ENCODE data around the gene SLC12A1. TPM values are rescaled to one million over a fixed set of nuclear protein-coding genes. Genes with fewer than 3 reads are reported as not detected.
A peak's percentile ranks its signal among the peaks of the same experiment; 100 is the strongest.

Gene SLC12A1
- polyA plus RNA-seq, 6 donors from 2014 or later, result not detected

DNA sequence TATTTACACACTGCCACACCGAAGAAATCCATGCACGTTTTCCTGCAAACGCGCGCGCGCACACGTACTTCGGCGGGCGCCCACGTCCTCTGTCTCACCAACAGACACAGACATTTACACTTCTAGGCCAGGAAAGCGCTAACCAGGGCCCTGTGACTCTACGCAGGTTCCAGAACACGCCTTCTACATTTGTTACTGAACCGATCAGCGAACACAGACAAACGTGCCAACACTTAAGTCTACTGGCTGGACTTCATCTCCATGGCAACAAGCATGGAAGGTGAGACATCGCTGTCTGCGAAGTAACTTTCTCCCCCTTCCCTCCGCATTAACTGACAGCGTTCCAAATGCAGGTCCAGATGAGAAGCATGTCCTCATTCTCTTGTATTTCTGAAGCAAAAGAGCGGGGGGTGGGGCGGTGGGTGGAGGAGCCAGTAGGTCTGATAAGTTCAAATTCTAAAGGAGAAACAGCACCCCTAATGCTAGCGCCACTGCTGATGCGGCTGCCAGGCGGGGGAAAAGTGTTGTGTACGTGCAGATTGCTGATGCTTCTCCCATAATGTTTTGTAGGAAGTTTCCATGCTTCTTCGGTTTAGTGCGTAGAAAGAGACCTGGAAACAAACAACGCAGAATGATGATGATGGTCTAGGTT, 14.4 kb upstream of the SLC12A1 start, which contains the start of gene CTXN2:
CTXN2 (plus strand) TSS at position 92 of the 652 bp plus-strand sequence. CDS start 9,636 bp downstream, outside the sequence.
- Mint-ChIP-seq H3K27me3 (peaks cover 27 to 45% (median 33%) of the 10 kb centered on the region in 3 donors), H3K9me3 (peaks cover 0 to 6% (median 3%) of the 10 kb centered on the region in 7 donors), H3K4me3 (peak within 1 kb of the TSS in 2 of 8 donors; percentile 37 to 47), H3K4me1 (peaks cover 0 to 12% (median 7%) of the 10 kb centered on the region in 3 donors), H3K27ac (peak within 1 kb of the TSS in 1 of 6 donors; percentile 81), H3K36me3 (no peaks in the 10 kb centered on the region)
- no peak for DNase-seq
- no peak for ATAC-seq (ENCODE audit: low read depth in 2 of 2)

DNA sequence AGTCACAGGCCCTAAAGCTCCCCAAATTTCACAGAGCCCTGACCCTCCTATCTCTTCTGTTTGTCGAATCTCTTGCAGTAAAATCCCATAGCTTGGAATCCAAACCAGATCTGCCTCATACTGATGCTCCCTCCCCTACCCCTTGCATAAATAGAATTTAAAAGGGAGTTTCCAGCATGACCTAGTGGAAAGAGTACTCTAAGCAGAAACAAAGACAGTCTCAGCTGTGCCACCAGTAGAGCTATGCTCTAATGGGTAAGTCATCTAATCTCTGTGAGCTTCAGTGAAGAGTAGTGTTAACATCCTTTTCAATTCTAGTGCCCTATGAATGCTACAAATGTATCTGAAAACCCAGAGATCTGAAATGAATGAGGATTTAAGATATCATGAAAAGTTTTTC, 4.0 kb upstream of the SLC12A1 start:
- Mint-ChIP-seq H3K27ac (no peak overlapping the region), H3K36me3 (no peaks in the 10 kb centered on the region), H3K4me1 (no peaks in the 10 kb centered on the region), H3K9me3 (no peaks in the 10 kb centered on the region), H3K4me3 (no peak overlapping the region), H3K27me3 (peaks cover 14 to 30% (median 24%) of the 10 kb centered on the region in 3 donors)
- DNase-seq (no peak), ATAC-seq (ENCODE audit: low read depth in 2 of 2) (no peak)

DNA sequence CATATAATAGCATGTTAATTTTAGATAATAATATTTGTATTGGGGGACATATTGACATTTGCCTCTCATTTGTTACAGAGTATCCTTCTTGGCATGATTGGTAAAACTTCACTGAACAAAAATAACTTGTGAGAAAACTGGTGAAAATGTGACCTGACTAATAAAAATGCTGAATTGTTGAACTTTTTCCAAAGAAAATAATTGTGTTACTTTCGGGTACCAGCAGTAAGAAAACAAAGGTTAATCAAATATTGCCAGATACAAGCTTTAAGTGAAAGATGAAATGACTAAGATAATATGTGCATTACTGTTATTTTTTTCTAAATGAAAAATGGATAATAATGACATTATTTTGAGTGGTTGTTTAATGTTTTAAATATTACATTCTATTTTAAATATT, 15.2 kb downstream of the SLC12A1 start:
- Mint-ChIP-seq H3K27ac (no peak overlapping the region), H3K36me3 (no peaks in the 10 kb centered on the region), H3K4me3 (no peak overlapping the region), H3K27me3 (no peaks in the 10 kb centered on the region), H3K4me1 (no peaks in the 10 kb centered on the region), H3K9me3 (peaks cover 0 to 3% (median 0%) of the 10 kb centered on the region in 7 donors)
- DNase-seq, result no peak
- ATAC-seq (ENCODE audit: low read depth in 2 of 2), result no peak

DNA sequence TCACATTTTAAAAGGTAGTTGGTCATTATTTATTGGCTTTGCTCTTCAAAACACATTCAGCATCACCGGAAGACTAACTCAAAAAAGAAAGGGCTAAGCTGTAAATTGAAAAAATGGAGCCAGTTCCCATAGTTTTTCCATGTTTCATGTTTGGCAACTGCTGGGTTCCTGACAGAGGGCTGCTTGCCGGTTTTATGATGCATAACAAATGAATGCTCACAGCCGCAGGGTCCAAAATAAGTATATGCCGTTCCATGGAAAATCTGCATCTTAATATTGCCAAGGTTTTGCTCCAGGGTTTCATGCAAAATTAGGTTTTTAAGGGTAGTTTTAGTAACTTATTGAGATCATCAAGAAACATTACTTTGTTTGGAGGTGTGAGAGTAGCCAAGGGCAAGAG, 15.8 kb downstream of the SLC12A1 start:
- no peak for DNase-seq
- no peak for ATAC-seq (ENCODE audit: low read depth in 2 of 2)
- Mint-ChIP-seq H3K4me1 (no peaks in the 10 kb centered on the region), H3K9me3 (peaks cover 0 to 3% (median 0%) of the 10 kb centered on the region in 7 donors), H3K36me3 (no peaks in the 10 kb centered on the region), H3K4me3 (no peak overlapping the region), H3K27me3 (no peaks in the 10 kb centered on the region), H3K27ac (no peak overlapping the region)

DNA sequence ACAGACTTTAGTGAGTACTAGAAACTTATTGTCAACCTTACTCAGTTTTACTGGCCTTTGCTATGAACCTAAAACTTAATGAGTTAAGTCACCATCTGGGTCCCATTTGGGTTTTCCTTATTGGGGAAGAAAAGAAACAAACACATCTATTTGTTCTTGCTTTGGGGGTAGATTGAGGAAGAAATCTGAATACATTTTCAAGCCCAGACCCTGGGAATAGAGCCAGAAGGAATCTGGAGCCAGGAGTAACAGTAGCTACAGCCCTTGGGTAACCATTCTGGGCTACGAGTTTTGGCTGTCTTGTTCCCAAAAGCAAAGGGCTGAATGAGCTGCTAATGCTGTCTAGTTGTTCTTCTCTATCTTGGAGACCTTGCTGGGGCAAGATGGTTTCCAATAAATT, 16.5 kb downstream of the SLC12A1 start:
- H3K4me1 Mint-ChIP-seq, result no peaks in the 10 kb centered on the region
- H3K9me3 Mint-ChIP-seq, result peaks cover 0 to 3% (median 0%) of the 10 kb centered on the region in 7 donors
- no peaks in the 10 kb centered on the region for H3K27me3 Mint-ChIP-seq
- H3K4me3 Mint-ChIP-seq, result no peak overlapping the region
- no peak overlapping the region for H3K27ac Mint-ChIP-seq
- no peaks in the 10 kb centered on the region for H3K36me3 Mint-ChIP-seq
- DNase-seq (no peak), ATAC-seq (ENCODE audit: low read depth in 2 of 2) (no peak)

DNA sequence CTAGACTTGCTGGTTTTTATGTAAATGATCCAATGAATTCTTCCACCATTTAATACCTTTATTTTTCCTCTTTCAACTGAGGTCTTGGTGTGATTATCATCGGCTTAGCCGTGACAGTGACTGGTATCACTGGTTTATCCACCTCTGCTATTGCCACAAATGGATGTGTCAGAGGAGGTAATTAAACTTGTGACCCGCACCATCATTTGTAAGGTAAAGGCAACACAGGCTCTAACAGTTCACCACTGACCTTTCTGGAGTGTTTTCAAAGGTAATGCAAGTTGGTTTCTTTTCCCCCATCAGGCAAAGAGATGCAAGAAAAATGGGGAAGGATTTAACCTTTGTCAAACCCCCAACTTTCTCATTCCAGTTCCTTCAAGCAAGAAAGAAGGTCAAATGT, 19.7 kb downstream of the SLC12A1 start:
- Mint-ChIP-seq H3K9me3 (no peaks in the 10 kb centered on the region), H3K4me3 (no peak overlapping the region)

DNA sequence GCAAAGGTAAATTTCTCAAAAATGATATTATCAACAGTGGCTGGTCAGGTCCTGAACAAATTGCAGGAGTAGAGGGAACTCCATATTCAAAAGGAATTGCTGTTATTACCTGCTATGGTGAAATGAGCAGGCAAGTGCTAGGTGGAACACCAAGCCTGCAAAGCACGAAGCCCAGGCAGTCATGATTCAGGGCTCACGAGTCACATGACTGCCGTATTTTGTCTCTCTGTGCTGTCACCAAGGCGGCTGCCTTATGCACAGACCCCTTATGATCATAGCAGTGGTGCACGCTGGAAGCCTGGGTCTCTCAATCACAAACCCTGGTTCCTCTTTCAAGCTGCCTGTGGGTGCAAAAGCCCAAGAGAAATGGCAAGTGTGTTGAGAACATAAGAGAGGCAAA, 24.4 kb downstream of the SLC12A1 start:
- Mint-ChIP-seq H3K36me3 (no peaks in the 10 kb centered on the region), H3K27ac (no peak overlapping the region), H3K9me3 (no peaks in the 10 kb centered on the region), H3K4me1 (no peaks in the 10 kb centered on the region), H3K4me3 (no peak overlapping the region), H3K27me3 (peaks cover 0 to 7% (median 0%) of the 10 kb centered on the region in 3 donors)
- ATAC-seq (ENCODE audit: low read depth in 2 of 2) (no peak), DNase-seq (no peak)

More for the DNA sequence above, 19.7 kb downstream of the SLC12A1 start:
- DNase-seq (no peak), ATAC-seq (ENCODE audit: low read depth in 2 of 2) (no peak)
- H3K27ac Mint-ChIP-seq, result no peak overlapping the region
- no peaks in the 10 kb centered on the region for H3K36me3 Mint-ChIP-seq
- H3K27me3 Mint-ChIP-seq, result no peaks in the 10 kb centered on the region
- H3K4me1 Mint-ChIP-seq, result no peaks in the 10 kb centered on the region

DNA sequence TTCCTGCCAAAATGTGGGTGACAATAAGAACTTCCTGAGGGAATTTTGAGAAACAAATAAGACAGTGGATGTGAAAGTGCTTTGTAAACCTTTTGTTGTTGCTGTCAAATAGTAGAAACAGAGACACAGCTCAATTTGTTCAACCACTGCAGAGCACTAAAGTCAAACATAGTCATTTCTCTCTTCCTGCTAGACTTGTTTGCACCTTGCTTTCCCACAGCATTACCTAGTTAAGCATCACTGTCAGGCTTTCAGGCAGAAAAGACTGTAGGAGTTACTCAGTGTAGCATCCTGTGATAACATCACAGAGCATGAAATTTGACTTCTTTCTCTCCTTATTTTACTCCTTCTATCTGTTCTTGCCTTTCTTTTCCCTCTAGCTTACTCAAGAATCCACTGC, 27.1 kb downstream of the SLC12A1 start:
- Mint-ChIP-seq H3K4me1 (no peaks in the 10 kb centered on the region), H3K9me3 (no peaks in the 10 kb centered on the region), H3K27me3 (peaks cover 0 to 7% (median 0%) of the 10 kb centered on the region in 3 donors), H3K4me3 (no peak overlapping the region), H3K36me3 (no peaks in the 10 kb centered on the region), H3K27ac (peak overlapping the region in 2 of 6 donors; percentile 35)
- DNase-seq (no peak), ATAC-seq (ENCODE audit: low read depth in 2 of 2) (no peak)

DNA sequence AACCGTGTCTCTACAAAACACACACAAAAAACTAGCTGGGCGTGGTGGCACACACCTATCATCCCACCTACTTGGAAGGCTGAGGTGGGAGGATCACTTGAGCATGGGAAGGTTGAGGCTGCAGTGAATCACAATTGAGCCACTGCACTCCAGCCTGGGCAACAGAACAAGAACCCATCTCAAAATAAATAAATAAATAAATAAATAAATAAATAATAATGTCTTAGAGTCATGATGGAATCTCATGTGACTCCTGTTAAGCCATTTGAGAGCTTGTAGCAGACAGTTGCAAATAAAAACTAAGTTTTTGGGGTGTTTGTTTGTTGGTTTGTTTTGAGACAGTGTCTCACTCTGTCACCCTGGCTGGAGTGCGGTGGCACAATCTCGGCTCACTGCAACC, 33.2 kb downstream of the SLC12A1 start:
- DNase-seq (no peak), ATAC-seq (ENCODE audit: low read depth in 2 of 2) (no peak)
- no peaks in the 10 kb centered on the region for H3K4me1 Mint-ChIP-seq
- H3K36me3 Mint-ChIP-seq, result no peaks in the 10 kb centered on the region
- H3K27ac Mint-ChIP-seq, result no peak overlapping the region
- H3K9me3 Mint-ChIP-seq, result no peaks in the 10 kb centered on the region
- H3K4me3 Mint-ChIP-seq, result no peak overlapping the region
- no peaks in the 10 kb centered on the region for H3K27me3 Mint-ChIP-seq

DNA sequence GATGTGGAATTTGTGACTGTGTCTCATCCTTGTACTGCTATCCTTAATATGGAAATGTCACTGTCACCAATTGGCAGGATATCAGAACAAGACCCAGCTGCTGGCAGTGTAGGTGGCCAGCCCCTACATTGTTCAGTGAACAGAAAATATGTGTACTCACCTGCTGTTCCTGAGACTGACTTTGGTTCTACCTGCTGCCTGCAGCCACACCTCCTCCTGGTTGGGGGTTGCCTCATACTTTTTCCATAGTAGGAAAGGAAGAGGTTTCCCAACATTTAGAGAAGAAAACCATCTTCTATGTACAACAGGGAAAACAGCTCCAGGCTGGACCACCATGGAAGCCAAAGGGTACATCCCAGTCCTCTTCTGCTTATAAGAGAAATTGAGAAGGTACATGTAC, 35.9 kb downstream of the SLC12A1 start:
- no peak overlapping the region for H3K27ac Mint-ChIP-seq
- H3K36me3 Mint-ChIP-seq, result no peaks in the 10 kb centered on the region
- ATAC-seq (ENCODE audit: low read depth in 2 of 2), result no peak
- DNase-seq, result no peak
- H3K4me1 Mint-ChIP-seq, result no peaks in the 10 kb centered on the region
- H3K27me3 Mint-ChIP-seq, result peaks cover 0 to 5% (median 4%) of the 10 kb centered on the region in 3 donors
- H3K9me3 Mint-ChIP-seq, result no peaks in the 10 kb centered on the region
- H3K4me3 Mint-ChIP-seq, result no peak overlapping the region

DNA sequence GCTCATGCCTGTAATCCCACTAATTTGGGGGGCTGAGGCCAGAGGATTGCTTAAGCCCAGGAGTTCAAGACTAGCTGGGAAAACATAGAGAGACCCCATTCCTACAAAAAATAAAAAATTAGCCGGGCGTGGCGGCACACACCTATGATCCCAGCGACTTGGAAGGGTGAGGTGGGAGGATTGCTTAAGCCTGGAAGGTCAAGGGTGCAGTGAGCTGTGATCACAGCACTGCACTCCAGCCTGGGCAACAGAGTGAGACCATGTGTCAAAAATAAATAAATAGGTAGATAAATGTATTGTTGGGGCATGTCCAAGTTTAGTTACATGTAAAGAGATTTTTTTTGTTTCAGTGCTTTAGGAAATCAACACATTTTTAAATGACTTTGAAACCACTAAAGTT, 36.4 kb downstream of the SLC12A1 start:
- ATAC-seq (ENCODE audit: low read depth in 2 of 2) (no peak), DNase-seq (no peak)
- Mint-ChIP-seq H3K9me3 (no peaks in the 10 kb centered on the region), H3K27ac (no peak overlapping the region), H3K36me3 (no peaks in the 10 kb centered on the region), H3K4me1 (no peaks in the 10 kb centered on the region), H3K27me3 (peaks cover 0 to 5% (median 4%) of the 10 kb centered on the region in 3 donors), H3K4me3 (no peak overlapping the region)

DNA sequence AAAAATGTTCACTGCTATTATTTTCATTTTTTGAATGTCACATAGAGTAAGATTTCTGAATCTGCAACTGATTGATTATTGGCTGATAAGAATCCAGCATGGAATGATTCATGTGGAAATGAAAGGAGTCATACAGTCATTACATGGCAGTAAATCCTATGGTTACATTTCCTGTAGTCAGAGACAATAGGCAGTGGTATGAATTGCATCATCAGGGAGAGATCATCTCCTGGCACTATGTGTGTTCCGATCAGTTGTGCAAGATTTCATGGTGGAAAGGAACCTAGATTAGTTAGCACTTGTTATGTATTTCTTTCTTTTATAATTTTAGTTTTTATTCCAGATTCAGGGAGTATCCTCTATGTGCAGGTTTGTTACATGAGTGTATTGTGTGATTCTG, 38.8 kb downstream of the SLC12A1 start:
- peaks cover 0 to 17% (median 4%) of the 10 kb centered on the region in 3 donors for H3K27me3 Mint-ChIP-seq
- ATAC-seq (ENCODE audit: low read depth in 2 of 2) (no peak), DNase-seq (no peak)
- no peaks in the 10 kb centered on the region for H3K4me1 Mint-ChIP-seq
- H3K36me3 Mint-ChIP-seq, result no peaks in the 10 kb centered on the region
- H3K9me3 Mint-ChIP-seq, result no peaks in the 10 kb centered on the region
- H3K4me3 Mint-ChIP-seq, result no peak overlapping the region
- no peak overlapping the region for H3K27ac Mint-ChIP-seq

DNA sequence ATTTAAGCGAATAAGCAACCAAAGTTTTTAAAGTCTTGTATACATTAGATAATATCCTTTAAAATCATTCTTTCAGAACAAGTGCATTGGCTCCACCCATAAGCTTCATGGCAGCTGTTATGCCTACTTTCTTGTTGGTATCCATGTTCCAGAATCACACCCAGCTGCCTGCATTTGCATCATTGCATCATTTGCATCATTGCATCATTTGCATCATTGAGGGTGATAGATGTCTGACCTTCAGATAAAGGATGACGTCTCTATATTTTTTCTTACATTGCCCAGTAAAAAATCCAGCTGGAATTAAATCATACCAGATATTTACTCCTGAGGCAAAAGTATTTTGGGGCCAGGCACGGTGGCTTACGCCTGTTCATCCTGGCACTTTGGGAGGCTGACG, 42.3 kb downstream of the SLC12A1 start:
- ATAC-seq (ENCODE audit: low read depth in 2 of 2) (no peak), DNase-seq (no peak)
- no peaks in the 10 kb centered on the region for H3K36me3 Mint-ChIP-seq
- no peak overlapping the region for H3K4me3 Mint-ChIP-seq
- H3K27me3 Mint-ChIP-seq, result peaks cover 10 to 40% (median 30%) of the 10 kb centered on the region in 3 donors
- H3K9me3 Mint-ChIP-seq, result no peaks in the 10 kb centered on the region
- no peak overlapping the region for H3K27ac Mint-ChIP-seq
- peaks cover 0 to 5% (median 0%) of the 10 kb centered on the region in 3 donors for H3K4me1 Mint-ChIP-seq

DNA sequence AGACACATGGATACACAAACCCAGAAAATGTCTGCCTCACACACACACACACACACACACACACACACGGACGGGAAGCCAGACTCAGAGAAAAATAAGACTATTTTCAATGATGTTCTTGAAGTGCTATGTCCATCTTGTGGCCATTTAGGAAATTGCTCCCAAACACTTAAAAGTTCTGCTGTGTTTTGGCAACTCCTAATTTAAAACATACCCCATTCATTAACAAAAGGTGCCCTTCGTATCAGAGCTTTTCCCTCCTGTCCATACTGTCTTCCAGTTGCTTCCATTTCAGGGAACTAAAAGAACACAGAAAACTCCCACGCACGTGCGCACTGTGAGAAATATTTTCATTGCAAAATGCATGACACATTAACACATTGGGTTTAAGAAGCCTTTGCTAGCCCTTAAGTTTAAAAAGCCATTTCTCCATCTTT, 44.6 kb downstream of the SLC12A1 start:
- peaks cover 0 to 5% (median 0%) of the 10 kb centered on the region in 3 donors for H3K4me1 Mint-ChIP-seq
- H3K9me3 Mint-ChIP-seq, result no peaks in the 10 kb centered on the region
- no peak for ATAC-seq (ENCODE audit: low read depth in 2 of 2)
- H3K27ac Mint-ChIP-seq, result peak overlapping the region in 1 of 6 donors; percentile 20
- H3K36me3 Mint-ChIP-seq, result no peaks in the 10 kb centered on the region
- H3K4me3 Mint-ChIP-seq, result no peak overlapping the region
- DNase-seq, result peak; percentile 1
- peaks cover 10 to 40% (median 33%) of the 10 kb centered on the region in 3 donors for H3K27me3 Mint-ChIP-seq

Data from naive B cell (primary cell).